Liver (tissue), 9 donors: ENCODE data around the gene KCNK3. TPM values are rescaled to one million over a fixed set of nuclear protein-coding genes. Genes with fewer than 3 reads are reported as not detected.
A peak's percentile ranks its signal among the peaks of the same experiment; 100 is the strongest.

Experiments
- DNase-seq: peaks from one replicate; pipeline ENCODE4 v3.0.0-alpha.2; 2017; ENCODE audit warnings: low spot score
- H3K27ac ChIP-seq, 2 donors: one replicate each; pipeline ENCODE4 v1.7.0; 2013; ENCODE audit warnings: inconsistent platforms in 2 of 2, low read length in 2 of 2, control low read depth in 1 of 2, low read depth in 1 of 2, mild to moderate bottlenecking in 1 of 2
- H3K27me3 ChIP-seq, 4 donors: one replicate each; pipeline versions ENCODE4 v1.6.1 to v1.7.0; 2013; ENCODE audit warnings: low read length in 3 of 4, inconsistent platforms in 1 of 4, mild to moderate bottlenecking in 1 of 4, moderate library complexity in 1 of 4; ENCODE audit not compliant: control insufficient read depth in 4 of 4, insufficient read depth in 4 of 4
- H3K36me3 ChIP-seq, 4 donors: one replicate each; pipeline versions ENCODE4 v1.6.1 to v1.7.0; 2013; ENCODE audit warnings: low read length in 3 of 4, mild to moderate bottlenecking in 3 of 4, low read depth in 1 of 4, moderate library complexity in 1 of 4; ENCODE audit not compliant: control insufficient read depth in 4 of 4, insufficient read depth in 3 of 4
- H3K4me1 ChIP-seq, 4 donors: one replicate each; pipeline versions ENCODE4 v1.6.1 to v1.7.0; 2013; ENCODE audit warnings: low read length in 3 of 4, mild to moderate bottlenecking in 3 of 4, moderate library complexity in 1 of 4; ENCODE audit not compliant: control insufficient read depth in 4 of 4, insufficient read depth in 4 of 4
- H3K4me3 ChIP-seq, 3 donors: one replicate each; pipeline versions ENCODE4 v1.6.1 to v1.7.0; 2013; ENCODE audit warnings: low read length in 3 of 3, control low read depth in 1 of 3, low read depth in 1 of 3, mild to moderate bottlenecking in 1 of 3
- H3K9ac ChIP-seq, 2 donors: one replicate each; pipeline ENCODE4 v1.7.0; 2013; ENCODE audit warnings: low read length in 2 of 2, mild to moderate bottlenecking in 2 of 2, moderate library complexity in 2 of 2, control low read depth in 1 of 2, low read depth in 1 of 2
- H3K9me3 ChIP-seq, 4 donors: one replicate each; pipeline versions ENCODE4 v1.6.1 to v1.7.0; 2013; ENCODE audit warnings: low read length in 3 of 4; ENCODE audit not compliant: control insufficient read depth in 4 of 4
- EGR1 ChIP-seq, 2 donors: IDR thresholded peaks; 2 replicates each; pipeline ENCODE4 v1.6.1; 2016 to 2018; ENCODE audit warnings: antibody characterized with exemption in 2 of 2, low read depth in 2 of 2
- FOXA1 ChIP-seq: IDR thresholded peaks from 2 replicates; pipeline ENCODE4 v1.6.1; 2016; ENCODE audit warnings: antibody characterized with exemption
- FOXA2 ChIP-seq: IDR thresholded peaks from 2 replicates; pipeline ENCODE4 v1.6.1; 2016; ENCODE audit warnings: antibody characterized with exemption
- GABPA ChIP-seq, 2 donors: IDR thresholded peaks in 1 of 2; conservative IDR thresholded peaks in 1 of 2; 2 replicates each; pipeline ENCODE4 v1.6.1; 2016; ENCODE audit warnings: antibody characterized with exemption in 2 of 2, mild to moderate bottlenecking in 1 of 2, moderate library complexity in 1 of 2
- HNF4A ChIP-seq, 2 donors: conservative IDR thresholded peaks; 2 replicates each; pipeline ENCODE4 v1.6.1; 2016; ENCODE audit warnings: antibody characterized with exemption in 2 of 2, mild to moderate bottlenecking in 2 of 2
- HNF4G ChIP-seq: IDR thresholded peaks from 2 replicates; pipeline ENCODE4 v1.6.1; 2016; ENCODE audit warnings: antibody characterized with exemption
- JUND ChIP-seq, 2 donors: IDR thresholded peaks; 2 replicates each; pipeline ENCODE4 v1.6.1; 2016; ENCODE audit warnings: antibody characterized with exemption in 2 of 2
- NR2F2 ChIP-seq: IDR thresholded peaks from 2 replicates; pipeline ENCODE4 v1.6.1; 2016; ENCODE audit warnings: antibody characterized with exemption
- RAD21 ChIP-seq, 2 donors: IDR thresholded peaks; 2 replicates each; pipeline ENCODE4 v1.6.1; 2016; ENCODE audit warnings: antibody characterized with exemption in 2 of 2, mild to moderate bottlenecking in 2 of 2
- REST ChIP-seq: IDR thresholded peaks from 2 replicates; pipeline ENCODE4 v1.6.1; 2016; ENCODE audit warnings: antibody characterized with exemption, mild to moderate bottlenecking
- RXRA ChIP-seq, 2 donors: IDR thresholded peaks; 2 replicates each; pipeline ENCODE4 v1.6.1; 2017 to 2018; ENCODE audit warnings: antibody characterized with exemption in 2 of 2, mild to moderate bottlenecking in 1 of 2
- SP1 ChIP-seq: IDR thresholded peaks from 2 replicates; pipeline ENCODE4 v1.6.1; 2018; ENCODE audit warnings: antibody characterized with exemption, mild to moderate bottlenecking
- TAF1 ChIP-seq: conservative IDR thresholded peaks from 2 replicates; pipeline ENCODE4 v1.6.1; 2016; ENCODE audit warnings: antibody characterized with exemption, mild to moderate bottlenecking
- YY1 ChIP-seq: IDR thresholded peaks from 2 replicates; pipeline ENCODE4 v1.6.1; 2016; ENCODE audit warnings: antibody characterized with exemption, mild to moderate bottlenecking
- WGBS: extraction: QIAGEN DNeasy Blood & Tissue Kit; methylation state at CpG from one replicate; pipeline ENCODE4 v1.1.7; 2013; 5-methylcytosine and 5-hydroxymethylcytosine counted together
- polyA plus RNA-seq, 2 donors: library from polyadenylated mRNA; stranded (reverse) in 1 of 2; unstranded in 1 of 2; fragments of 200-250 nt in 1 of 2; fragments of >200 nt in 1 of 2; fragmentation: Nextera tagmentation in 1 of 2; extraction: Ambion mirVana in 1 of 2; gene quantifications; one replicate each; pipeline versions ENCODE4 v1.2.1 to v1.2.3, GENCODE V29; 2013 to 2015
- total RNA-seq, 2 donors: library from RNA; depleted of rRNA; stranded (reverse); fragments of >200 nt; gene quantifications; one replicate each; pipeline ENCODE4 v1.2.3, GENCODE V29; 2014
- TF ChIP-seq, protein P1 (sequence below): IDR thresholded peaks from 2 replicates; pipeline ENCODE4 v1.6.1; 2016; ENCODE audit warnings: antibody characterized with exemption
- TF ChIP-seq, protein P2 (sequence below): IDR thresholded peaks from 2 replicates; pipeline ENCODE4 v1.6.1; 2016; ENCODE audit warnings: antibody characterized with exemption
- TF ChIP-seq, protein P3 (sequence below): IDR thresholded peaks from 2 replicates; pipeline ENCODE4 v1.6.1; 2016; ENCODE audit warnings: antibody characterized with exemption
- TF ChIP-seq, protein P4 (sequence below): fragments of 150-350 bp; IDR thresholded peaks from 2 replicates; pipeline ENCODE4 v1.5.1; 2017; ENCODE audit warnings: improper control_type of control experiment, low read depth, low read length; ENCODE audit not compliant: missing input control
- donor health status: healthy.
- donor health status: healthy.
- donor health status: healthy.
- donor health status: healthy.
- donor health status: healthy.

KCNK3 gene
- total and polyA plus RNA-seq, 4 donors: 0.78 to 6.6 (median 2.6) TPM; not detected in 1

GRCh38 chr2:26737221-26737620 lies 44.7 kb downstream of the KCNK3 start:
- no peak overlapping the region for H3K4me3 ChIP-seq
- H3K27me3 ChIP-seq: peaks cover 0 to 5% (median 0%) of the 10 kb centered on the region in 4 donors
- H3K27ac ChIP-seq: no peak overlapping the region
- no peak for TF ChIP-seq TAF1
- TF ChIP-seq JUND (IDR thresholded peaks at IDR 0.05): peak in 1 of 2 donors; percentile 21
- peak; percentile 45 for TF ChIP-seq YY1
- TF ChIP-seq, protein P1, sequence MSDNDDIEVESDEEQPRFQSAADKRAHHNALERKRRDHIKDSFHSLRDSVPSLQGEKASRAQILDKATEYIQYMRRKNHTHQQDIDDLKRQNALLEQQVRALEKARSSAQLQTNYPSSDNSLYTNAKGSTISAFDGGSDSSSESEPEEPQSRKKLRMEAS: peak; percentile 81
- TF ChIP-seq EGR1 (IDR thresholded peaks at IDR 0.05; ENCODE audit: low read depth in 2 of 2): peak in 1 of 2 donors; percentile 67
- TF ChIP-seq, protein P2, sequence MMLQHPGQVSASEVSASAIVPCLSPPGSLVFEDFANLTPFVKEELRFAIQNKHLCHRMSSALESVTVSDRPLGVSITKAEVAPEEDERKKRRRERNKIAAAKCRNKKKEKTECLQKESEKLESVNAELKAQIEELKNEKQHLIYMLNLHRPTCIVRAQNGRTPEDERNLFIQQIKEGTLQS: no peak
- peak; percentile 69 for TF ChIP-seq SP1
- TF ChIP-seq, protein P3, sequence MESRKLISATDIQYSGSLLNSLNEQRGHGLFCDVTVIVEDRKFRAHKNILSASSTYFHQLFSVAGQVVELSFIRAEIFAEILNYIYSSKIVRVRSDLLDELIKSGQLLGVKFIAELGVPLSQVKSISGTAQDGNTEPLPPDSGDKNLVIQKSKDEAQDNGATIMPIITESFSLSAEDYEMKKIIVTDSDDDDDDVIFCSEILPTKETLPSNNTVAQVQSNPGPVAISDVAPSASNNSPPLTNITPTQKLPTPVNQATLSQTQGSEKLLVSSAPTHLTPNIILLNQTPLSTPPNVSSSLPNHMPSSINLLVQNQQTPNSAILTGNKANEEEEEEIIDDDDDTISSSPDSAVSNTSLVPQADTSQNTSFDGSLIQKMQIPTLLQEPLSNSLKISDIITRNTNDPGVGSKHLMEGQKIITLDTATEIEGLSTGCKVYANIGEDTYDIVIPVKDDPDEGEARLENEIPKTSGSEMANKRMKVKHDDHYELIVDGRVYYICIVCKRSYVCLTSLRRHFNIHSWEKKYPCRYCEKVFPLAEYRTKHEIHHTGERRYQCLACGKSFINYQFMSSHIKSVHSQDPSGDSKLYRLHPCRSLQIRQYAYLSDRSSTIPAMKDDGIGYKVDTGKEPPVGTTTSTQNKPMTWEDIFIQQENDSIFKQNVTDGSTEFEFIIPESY: peak; percentile 51
- no peak for TF ChIP-seq NR2F2
- peak; percentile 55 for TF ChIP-seq REST
- TF ChIP-seq RAD21 (IDR thresholded peaks at IDR 0.05): peak; percentile 17 to 37
- no peak for TF ChIP-seq FOXA1
- TF ChIP-seq GABPA (IDR thresholded peaks at IDR 0.05 in 1 of 2, conservative IDR thresholded peaks at IDR 0.05 in 1 of 2): no peak
- TF ChIP-seq RXRA (IDR thresholded peaks at IDR 0.05): peak; percentile 87 to 95
- TF ChIP-seq HNF4A (conservative IDR thresholded peaks at IDR 0.05): peak; percentile 53 to 63
- 39% methylated on average over 4 of the region's 4 CpGs for WGBS
- no peak for DNase-seq
- no peaks in the 10 kb centered on the region for H3K9me3 ChIP-seq
- H3K4me1 ChIP-seq: peaks cover 11 to 20% (median 16%) of the 10 kb centered on the region in 4 donors
- no peak overlapping the region for H3K9ac ChIP-seq
- no peaks in the 10 kb centered on the region for H3K36me3 ChIP-seq

- peaks cover 0 to 5% (median 0%) of the 10 kb centered on the region in 4 donors for H3K27me3 ChIP-seq
- H3K27ac ChIP-seq: no peak overlapping the region
- H3K9ac ChIP-seq: no peak overlapping the region
- H3K9me3 ChIP-seq: no peaks in the 10 kb centered on the region
- H3K4me1 ChIP-seq: peaks cover 11 to 20% (median 16%) of the 10 kb centered on the region in 4 donors
- no peak for DNase-seq
- no peaks in the 10 kb centered on the region for H3K36me3 ChIP-seq
- H3K4me3 ChIP-seq: no peak overlapping the region
- WGBS: 83% methylated on average over 4 of the region's 4 CpGs
- TF ChIP-seq, protein P1: no peak
- TF ChIP-seq RAD21 (IDR thresholded peaks at IDR 0.05): no peak
- TF ChIP-seq NR2F2: no peak
- no peak for TF ChIP-seq REST
- TF ChIP-seq HNF4A (conservative IDR thresholded peaks at IDR 0.05): no peak
- TF ChIP-seq FOXA1: no peak
- no peak for TF ChIP-seq FOXA2
- TF ChIP-seq HNF4G: no peak
- TF ChIP-seq, protein P4, sequence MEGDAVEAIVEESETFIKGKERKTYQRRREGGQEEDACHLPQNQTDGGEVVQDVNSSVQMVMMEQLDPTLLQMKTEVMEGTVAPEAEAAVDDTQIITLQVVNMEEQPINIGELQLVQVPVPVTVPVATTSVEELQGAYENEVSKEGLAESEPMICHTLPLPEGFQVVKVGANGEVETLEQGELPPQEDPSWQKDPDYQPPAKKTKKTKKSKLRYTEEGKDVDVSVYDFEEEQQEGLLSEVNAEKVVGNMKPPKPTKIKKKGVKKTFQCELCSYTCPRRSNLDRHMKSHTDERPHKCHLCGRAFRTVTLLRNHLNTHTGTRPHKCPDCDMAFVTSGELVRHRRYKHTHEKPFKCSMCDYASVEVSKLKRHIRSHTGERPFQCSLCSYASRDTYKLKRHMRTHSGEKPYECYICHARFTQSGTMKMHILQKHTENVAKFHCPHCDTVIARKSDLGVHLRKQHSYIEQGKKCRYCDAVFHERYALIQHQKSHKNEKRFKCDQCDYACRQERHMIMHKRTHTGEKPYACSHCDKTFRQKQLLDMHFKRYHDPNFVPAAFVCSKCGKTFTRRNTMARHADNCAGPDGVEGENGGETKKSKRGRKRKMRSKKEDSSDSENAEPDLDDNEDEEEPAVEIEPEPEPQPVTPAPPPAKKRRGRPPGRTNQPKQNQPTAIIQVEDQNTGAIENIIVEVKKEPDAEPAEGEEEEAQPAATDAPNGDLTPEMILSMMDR: no peak
- TF ChIP-seq RXRA (IDR thresholded peaks at IDR 0.05): no peak
- TF ChIP-seq JUND (IDR thresholded peaks at IDR 0.05): no peak
- TF ChIP-seq TAF1: no peak
- TF ChIP-seq, protein P2: no peak
- TF ChIP-seq YY1: no peak
- TF ChIP-seq GABPA (IDR thresholded peaks at IDR 0.05 in 1 of 2, conservative IDR thresholded peaks at IDR 0.05 in 1 of 2): no peak
Measured at GRCh38 chr2:26738481-26738880, 46.0 kb downstream of the KCNK3 start.
